Measurements from ENCODE around the gene MYMK. TPM values are rescaled to one million over a fixed set of nuclear protein-coding genes. Genes with fewer than 3 reads are reported as not detected.

The MYMK gene
- total and polyA plus RNA-seq, 4 experiments from 2014 or later: not detected

DNA sequence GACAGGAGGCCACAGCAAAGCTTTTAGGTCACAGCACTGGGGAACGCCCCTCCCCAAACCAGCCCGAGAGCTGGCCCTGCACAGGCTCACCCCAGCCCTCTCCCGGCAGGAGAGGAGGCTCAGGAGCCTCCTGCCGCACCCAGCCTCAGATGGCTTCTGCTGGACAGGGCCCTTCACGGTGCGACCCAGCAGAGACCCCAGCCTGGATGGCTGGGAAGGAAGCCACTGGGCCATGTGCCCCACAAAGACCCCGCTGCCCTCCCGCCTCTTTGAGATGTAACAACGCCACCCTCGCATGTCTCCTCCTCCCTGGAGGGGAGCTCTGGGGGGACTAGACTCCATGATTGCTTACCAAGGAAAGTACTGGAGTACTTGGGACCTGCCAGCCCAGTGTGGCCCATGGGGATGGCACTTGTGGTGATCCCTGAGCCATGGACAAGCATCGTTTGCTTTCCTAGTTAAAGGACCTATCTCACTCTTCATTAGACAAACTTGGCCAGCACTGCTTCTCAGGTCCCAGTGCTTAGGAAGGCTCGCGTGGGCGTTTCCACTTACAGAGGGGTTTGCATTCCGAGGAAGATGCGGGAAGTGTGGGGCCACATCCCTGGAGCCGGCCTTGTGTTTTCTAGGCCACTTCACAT, 9.0 kb downstream of the MYMK start:
- POLR2A ChIA-PET (ENCODE audit: partially characterized antibody): no interaction called here
- CTCF ChIA-PET (ENCODE audit: partially characterized antibody): no interaction called here
- Mint-ChIP-seq H3K4me3 (no peak overlapping the region), H3K9me3 (no peaks in the 10 kb centered on the region), H3K27me3 (peaks cover 2% of the 10 kb centered on the region in 2 donors), H3K36me3 (no peaks in the 10 kb centered on the region), H3K27ac (no peak overlapping the region), H3K4me1 (no peaks in the 10 kb centered on the region)
- no peaks in the 10 kb centered on the region for H3K9me3 ChIP-seq (ENCODE audit: control insufficient read depth in 1 of 2, low read length in 2 of 2)
- H3K27me3 ChIP-seq (ENCODE audit: insufficient read depth, low read length): no peaks in the 10 kb centered on the region
- no peak for DNase-seq
- intact Hi-C loops (cut with micrococcal nuclease): no loop called here
- H3K4me1 ChIP-seq (ENCODE audit: insufficient read depth, low read length): no peaks in the 10 kb centered on the region
- H3K4me3 ChIP-seq (ENCODE audit: low read length in 2 of 2): no peak overlapping the region
- H3K27ac ChIP-seq (ENCODE audit: low read depth, low read length): no peak overlapping the region
- H3K36me3 ChIP-seq (ENCODE audit: insufficient read depth, low read length): no peaks in the 10 kb centered on the region

DNA sequence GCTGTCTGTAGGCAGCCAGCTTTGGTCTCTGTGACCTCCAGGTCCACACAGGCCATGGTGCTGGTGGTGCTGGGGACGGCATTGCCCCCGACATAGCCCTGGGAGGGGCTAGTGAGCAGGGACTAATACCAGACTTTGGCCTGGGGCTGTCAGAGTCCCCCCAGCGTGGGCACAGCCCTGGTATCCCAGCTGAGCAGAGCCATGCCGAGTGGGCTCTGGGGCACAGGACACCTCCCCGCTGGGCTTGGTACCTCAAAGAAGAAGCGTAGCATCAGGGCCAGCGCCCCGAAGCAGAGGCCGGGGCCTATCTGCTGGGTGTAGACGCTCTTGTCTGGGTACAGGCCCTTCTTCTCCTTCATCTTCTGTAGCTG, 9.5 kb downstream of the MYMK start:
- Mint-ChIP-seq H3K27me3 (peaks cover 2% of the 10 kb centered on the region in 2 donors), H3K9me3 (no peaks in the 10 kb centered on the region), H3K27ac (no peak overlapping the region), H3K4me1 (no peaks in the 10 kb centered on the region), H3K4me3 (no peak overlapping the region), H3K36me3 (no peaks in the 10 kb centered on the region)
- ChIA-PET CTCF (ENCODE audit: partially characterized antibody) (no interaction called here), POLR2A (ENCODE audit: partially characterized antibody) (no interaction called here)
- Histone ChIP-seq H3K36me3 (ENCODE audit: insufficient read depth, low read length) (no peaks in the 10 kb centered on the region), H3K27me3 (ENCODE audit: insufficient read depth, low read length) (no peaks in the 10 kb centered on the region), H3K9me3 (ENCODE audit: control insufficient read depth in 1 of 2, low read length in 2 of 2) (no peaks in the 10 kb centered on the region), H3K27ac (ENCODE audit: low read depth, low read length) (no peak overlapping the region), H3K4me1 (ENCODE audit: insufficient read depth, low read length) (no peaks in the 10 kb centered on the region), H3K4me3 (ENCODE audit: low read length in 2 of 2) (no peak overlapping the region)
- no peak for DNase-seq
- intact Hi-C loops (cut with micrococcal nuclease): no loop called here

GRCh38 chr9:133514460-133515239, 10.1 kb downstream of the MYMK start:
- Histone ChIP-seq H3K27ac (ENCODE audit: low read depth, low read length) (no peak overlapping the region), H3K9me3 (ENCODE audit: control insufficient read depth in 1 of 2, low read length in 2 of 2) (no peaks in the 10 kb centered on the region), H3K4me3 (ENCODE audit: low read length in 2 of 2) (no peak overlapping the region), H3K36me3 (ENCODE audit: insufficient read depth, low read length) (no peaks in the 10 kb centered on the region), H3K27me3 (ENCODE audit: insufficient read depth, low read length) (no peaks in the 10 kb centered on the region), H3K4me1 (ENCODE audit: insufficient read depth, low read length) (peaks cover 5% of the 10 kb centered on the region)
- intact Hi-C loops (cut with micrococcal nuclease): no loop called here
- peaks cover 2% of the 10 kb centered on the region in 2 donors for H3K27me3 Mint-ChIP-seq
- DNase-seq: no peak
- H3K4me1 Mint-ChIP-seq: peaks cover under 1 to 2% (median 1%) of the 10 kb centered on the region in 4 donors
- POLR2A ChIA-PET (ENCODE audit: partially characterized antibody): no interaction called here
- H3K9me3 Mint-ChIP-seq: no peaks in the 10 kb centered on the region
- H3K4me3 Mint-ChIP-seq: no peak overlapping the region
- CTCF ChIA-PET (ENCODE audit: partially characterized antibody): no interaction called here
- no peak overlapping the region for H3K27ac Mint-ChIP-seq
- H3K36me3 Mint-ChIP-seq: no peaks in the 10 kb centered on the region

- POLR2A ChIA-PET (ENCODE audit: partially characterized antibody): no interaction called here
- H3K4me1 ChIP-seq (ENCODE audit: insufficient read depth, low read length): peaks cover 17% of the 10 kb centered on the region
- Mint-ChIP-seq H3K4me3 (no peak overlapping the region), H3K36me3 (no peaks in the 10 kb centered on the region), H3K27ac (no peak overlapping the region), H3K4me1 (peaks cover 5 to 13% (median 7%) of the 10 kb centered on the region in 4 donors), H3K27me3 (peaks cover under 1 to 2% of the 10 kb centered on the region in 2 donors), H3K9me3 (no peaks in the 10 kb centered on the region)
- intact Hi-C loops (cut with micrococcal nuclease): no loop called here
- no peak for DNase-seq
- H3K27me3 ChIP-seq (ENCODE audit: insufficient read depth, low read length): no peaks in the 10 kb centered on the region
- H3K27ac ChIP-seq (ENCODE audit: low read depth, low read length): no peak overlapping the region
- no peaks in the 10 kb centered on the region for H3K9me3 ChIP-seq (ENCODE audit: control insufficient read depth in 1 of 2, low read length in 2 of 2)
- H3K36me3 ChIP-seq (ENCODE audit: insufficient read depth, low read length): no peaks in the 10 kb centered on the region
- CTCF ChIA-PET (ENCODE audit: partially characterized antibody): no interaction called here
- H3K4me3 ChIP-seq (ENCODE audit: low read length in 2 of 2): no peak overlapping the region
These were observed 11.3 kb downstream of the MYMK start for GRCh38 chr9:133513214-133514100.

DNA sequence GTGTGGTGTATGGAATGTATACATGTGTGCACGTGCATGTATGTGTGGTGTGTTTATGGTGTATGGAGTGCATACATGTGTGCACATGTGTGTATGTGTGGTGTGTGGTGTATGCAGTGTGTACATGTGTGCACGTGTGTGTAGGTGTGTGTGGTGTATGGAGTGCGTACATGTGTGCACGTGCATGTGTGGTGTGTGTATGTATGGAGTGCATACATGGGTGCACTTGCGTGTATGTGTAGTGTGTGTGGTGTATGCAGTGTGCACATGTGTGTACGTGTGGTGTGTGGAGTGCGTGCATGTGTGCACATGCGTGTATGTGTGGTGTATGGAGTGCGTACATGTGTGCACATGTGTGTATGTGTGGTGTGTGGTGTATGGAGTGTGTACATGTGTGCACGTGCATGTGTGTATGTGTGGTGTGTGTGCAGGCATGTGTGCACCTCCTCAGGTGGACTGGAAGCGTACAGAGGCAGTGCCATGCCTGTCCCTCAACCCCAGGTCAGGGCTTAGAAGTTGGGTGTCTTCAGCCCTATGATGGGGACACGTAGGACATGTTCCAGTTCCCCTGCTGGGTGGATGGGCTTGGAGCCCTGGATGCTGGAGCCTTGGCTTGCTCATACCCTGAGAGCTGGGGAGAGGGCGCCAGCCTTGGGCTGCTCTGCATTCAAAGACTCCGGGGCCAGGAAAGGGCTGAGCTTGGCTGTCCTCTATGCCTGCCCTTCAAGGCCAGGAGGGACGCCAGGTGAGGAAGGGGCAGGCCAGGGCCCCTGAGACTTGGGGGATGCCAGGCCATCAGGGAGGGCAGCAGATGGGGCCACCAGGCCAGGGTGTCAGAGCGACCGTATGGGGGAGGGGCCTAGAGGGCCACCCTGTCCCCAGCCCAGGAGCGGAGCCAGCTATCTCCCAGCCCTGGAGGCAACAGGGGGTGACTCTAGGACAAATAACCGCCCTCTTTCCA, 12.2 kb downstream of the MYMK start:
- H3K27ac ChIP-seq (ENCODE audit: low read depth, low read length): no peak overlapping the region
- peaks cover 0 to 2% of the 10 kb centered on the region in 2 donors for H3K27me3 Mint-ChIP-seq
- no peak overlapping the region for H3K4me3 ChIP-seq (ENCODE audit: low read length in 2 of 2)
- H3K27ac Mint-ChIP-seq: no peak overlapping the region
- intact Hi-C loops (cut with micrococcal nuclease): no loop called here
- peaks cover 6 to 13% (median 9%) of the 10 kb centered on the region in 4 donors for H3K4me1 Mint-ChIP-seq
- no peak for DNase-seq
- no peaks in the 10 kb centered on the region for H3K36me3 Mint-ChIP-seq
- no peaks in the 10 kb centered on the region for H3K9me3 Mint-ChIP-seq
- no peaks in the 10 kb centered on the region for H3K36me3 ChIP-seq (ENCODE audit: insufficient read depth, low read length)
- CTCF ChIA-PET (ENCODE audit: partially characterized antibody): no interaction called here
- POLR2A ChIA-PET (ENCODE audit: partially characterized antibody): no interaction called here
- H3K4me3 Mint-ChIP-seq: no peak overlapping the region
- peaks cover 20% of the 10 kb centered on the region for H3K4me1 ChIP-seq (ENCODE audit: insufficient read depth, low read length)
- no peaks in the 10 kb centered on the region for H3K9me3 ChIP-seq (ENCODE audit: control insufficient read depth in 1 of 2, low read length in 2 of 2)
- H3K27me3 ChIP-seq (ENCODE audit: insufficient read depth, low read length): no peaks in the 10 kb centered on the region

DNA sequence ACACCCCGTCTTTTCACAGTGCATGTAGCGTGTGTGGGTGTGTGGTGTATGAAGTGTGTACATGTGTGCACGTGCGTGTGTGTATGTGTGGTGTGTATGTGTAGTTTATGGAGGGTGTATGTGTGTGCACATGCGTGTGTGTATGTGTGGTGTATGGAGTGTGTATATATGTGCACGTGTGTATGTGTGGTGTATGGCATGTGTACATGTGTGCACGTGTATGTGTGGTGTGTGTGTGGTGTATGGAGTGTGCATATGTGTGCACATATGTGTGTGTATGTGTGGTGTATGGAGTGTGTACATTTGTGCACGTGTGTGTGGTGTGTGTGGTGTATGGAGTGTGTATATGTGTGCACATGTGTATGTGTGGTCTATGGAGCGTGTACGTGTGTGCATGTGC, 13.2 kb downstream of the MYMK start:
- no peaks in the 10 kb centered on the region for H3K9me3 ChIP-seq (ENCODE audit: control insufficient read depth in 1 of 2, low read length in 2 of 2)
- H3K27me3 Mint-ChIP-seq: peaks cover 2% of the 10 kb centered on the region in 2 donors
- ChIA-PET POLR2A (ENCODE audit: partially characterized antibody) (no interaction called here), CTCF (ENCODE audit: partially characterized antibody) (no interaction called here)
- peaks cover 20% of the 10 kb centered on the region for H3K4me1 ChIP-seq (ENCODE audit: insufficient read depth, low read length)
- no peak overlapping the region for H3K27ac Mint-ChIP-seq
- H3K36me3 ChIP-seq (ENCODE audit: insufficient read depth, low read length): no peaks in the 10 kb centered on the region
- intact Hi-C loops (cut with micrococcal nuclease): no loop called here
- no peak overlapping the region for H3K4me3 Mint-ChIP-seq
- H3K9me3 Mint-ChIP-seq: no peaks in the 10 kb centered on the region
- DNase-seq: no peak
- no peaks in the 10 kb centered on the region for H3K27me3 ChIP-seq (ENCODE audit: insufficient read depth, low read length)
- H3K4me3 ChIP-seq (ENCODE audit: low read length in 2 of 2): no peak overlapping the region
- no peaks in the 10 kb centered on the region for H3K36me3 Mint-ChIP-seq
- no peak overlapping the region for H3K27ac ChIP-seq (ENCODE audit: low read depth, low read length)
- peaks cover 6 to 13% (median 9%) of the 10 kb centered on the region in 4 donors for H3K4me1 Mint-ChIP-seq

Data from CD4-positive, alpha-beta memory T cell (primary cell).